ENCODE results near the gene CAMKK1.

CAMKK1 gene

GRCh38 chr17:3893003-3893719, at the start of gene CAMKK1:
CAMKK1 (minus strand) TSS chr17:3893053; CDS start chr17:3885687, 7,366 bp downstream.
- DNase-seq (ENCODE audit: low read depth), result no peak

DNA sequence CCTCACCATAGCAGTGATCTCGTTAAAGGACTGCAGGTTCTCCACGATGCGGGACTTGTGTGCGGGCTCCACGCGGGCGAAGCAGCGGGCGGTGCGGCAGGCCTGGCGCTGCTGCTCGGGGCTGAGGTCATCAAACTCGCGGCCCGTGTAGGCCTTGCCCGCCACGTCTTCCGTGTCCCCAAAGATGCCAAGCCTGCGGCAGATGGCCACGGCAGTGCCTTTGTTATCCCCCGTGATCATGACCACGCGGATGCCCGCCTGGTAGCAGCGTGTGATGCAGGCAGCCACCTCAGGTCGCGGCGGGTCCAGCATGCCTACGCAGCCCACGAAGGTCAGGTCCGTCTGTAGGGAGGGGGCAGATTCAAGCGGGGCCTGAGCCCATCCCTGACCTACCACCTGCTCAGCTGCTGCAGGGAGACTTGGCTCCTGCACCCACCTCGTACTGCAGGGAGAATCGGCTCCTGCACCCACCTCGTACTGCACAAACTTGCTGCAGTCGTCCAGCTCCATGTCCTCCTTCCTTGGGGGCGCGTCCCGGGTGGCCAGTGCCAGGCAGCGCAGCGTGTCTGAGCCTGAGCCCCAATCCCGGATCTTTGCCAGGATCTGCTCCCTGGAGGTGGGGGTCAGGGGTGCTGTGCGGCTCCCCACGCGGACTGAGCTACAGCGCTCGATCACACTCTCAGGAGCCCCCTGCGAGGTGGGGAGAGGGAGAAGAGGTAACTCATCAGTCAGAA, 48.3 kb upstream of the CAMKK1 start:
- DNase-seq (ENCODE audit: low read depth), result no peak

DNA sequence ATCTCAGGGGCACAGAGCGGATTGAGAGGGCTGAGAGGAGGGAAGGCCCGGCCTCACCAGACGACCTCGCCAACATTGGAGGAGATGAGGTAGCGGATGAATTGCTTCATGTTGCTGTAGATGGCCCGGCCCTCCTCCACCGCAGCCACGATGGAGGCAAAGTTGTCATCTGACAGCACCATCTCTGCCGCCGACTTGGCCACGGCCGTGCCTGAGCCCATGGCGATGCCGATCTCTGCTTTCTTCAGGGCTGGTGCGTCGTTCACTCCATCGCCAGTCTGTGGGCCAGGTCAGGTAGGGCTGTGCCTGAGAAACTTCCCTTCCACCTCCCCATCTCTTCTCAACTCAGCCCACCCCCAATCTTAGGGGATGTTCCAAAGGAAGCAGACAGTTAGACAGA, 44.5 kb upstream of the CAMKK1 start:
- no peak for DNase-seq (ENCODE audit: low read depth)

DNA sequence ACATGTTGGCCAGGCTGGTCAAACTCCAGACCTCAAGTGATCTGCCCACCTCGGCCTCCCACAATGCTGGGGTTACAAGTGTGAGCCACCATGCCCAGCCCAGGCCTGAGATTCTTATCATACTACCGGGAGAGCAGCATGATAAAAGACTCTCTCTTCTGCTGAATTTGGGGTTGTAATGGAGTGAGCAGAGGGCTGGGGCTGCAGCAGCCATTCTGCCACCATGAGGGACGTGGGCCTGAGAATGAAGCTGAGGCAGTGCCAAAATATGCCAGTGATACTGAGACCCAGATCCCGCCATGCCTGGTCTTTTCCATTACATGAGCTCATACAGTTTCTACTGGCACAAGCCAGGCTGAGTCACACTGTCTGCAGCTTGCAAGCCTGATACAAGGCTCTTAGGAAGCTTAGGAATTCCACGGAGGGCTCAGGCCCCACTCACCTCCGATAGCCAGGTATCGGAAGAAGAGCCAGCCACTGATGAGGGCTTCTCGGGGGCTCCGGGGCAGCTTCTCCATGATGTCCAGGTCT, 43.0 kb upstream of the CAMKK1 start:
- DNase-seq (ENCODE audit: low read depth), result no peak

GRCh38 chr17:3935140-3935542, 42.3 kb upstream of the CAMKK1 start:
- no peak for DNase-seq (ENCODE audit: low read depth)

DNA sequence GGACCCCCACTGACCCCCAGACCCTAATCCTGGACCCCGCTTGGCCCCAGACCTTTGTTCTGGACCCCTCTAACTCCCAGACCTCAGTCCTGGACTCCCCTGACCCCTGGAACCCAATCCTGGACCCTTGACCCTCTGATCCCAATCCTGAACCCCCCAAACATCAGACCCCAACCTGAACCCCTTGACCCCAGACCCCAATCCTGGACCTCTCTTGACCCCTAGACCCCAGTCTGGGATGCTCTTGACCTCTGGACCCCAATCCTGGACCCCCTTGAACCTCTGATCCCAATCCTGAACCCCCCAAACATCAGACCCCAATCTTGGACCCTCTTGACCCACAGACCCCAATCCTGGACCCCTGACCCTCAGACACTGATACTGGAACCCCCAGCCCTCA, 36.9 kb upstream of the CAMKK1 start:
- DNase-seq (ENCODE audit: low read depth), result no peak

GRCh38 chr17:3929181-3929580, 36.3 kb upstream of the CAMKK1 start:
- DNase-seq (ENCODE audit: low read depth), result no peak

- DNase-seq (ENCODE audit: low read depth), result no peak
These were observed 35.6 kb upstream of the CAMKK1 start for GRCh38 chr17:3928406-3928805.

- no peak for DNase-seq (ENCODE audit: low read depth)
These were observed 34.9 kb upstream of the CAMKK1 start for GRCh38 chr17:3927628-3928340.

DNA sequence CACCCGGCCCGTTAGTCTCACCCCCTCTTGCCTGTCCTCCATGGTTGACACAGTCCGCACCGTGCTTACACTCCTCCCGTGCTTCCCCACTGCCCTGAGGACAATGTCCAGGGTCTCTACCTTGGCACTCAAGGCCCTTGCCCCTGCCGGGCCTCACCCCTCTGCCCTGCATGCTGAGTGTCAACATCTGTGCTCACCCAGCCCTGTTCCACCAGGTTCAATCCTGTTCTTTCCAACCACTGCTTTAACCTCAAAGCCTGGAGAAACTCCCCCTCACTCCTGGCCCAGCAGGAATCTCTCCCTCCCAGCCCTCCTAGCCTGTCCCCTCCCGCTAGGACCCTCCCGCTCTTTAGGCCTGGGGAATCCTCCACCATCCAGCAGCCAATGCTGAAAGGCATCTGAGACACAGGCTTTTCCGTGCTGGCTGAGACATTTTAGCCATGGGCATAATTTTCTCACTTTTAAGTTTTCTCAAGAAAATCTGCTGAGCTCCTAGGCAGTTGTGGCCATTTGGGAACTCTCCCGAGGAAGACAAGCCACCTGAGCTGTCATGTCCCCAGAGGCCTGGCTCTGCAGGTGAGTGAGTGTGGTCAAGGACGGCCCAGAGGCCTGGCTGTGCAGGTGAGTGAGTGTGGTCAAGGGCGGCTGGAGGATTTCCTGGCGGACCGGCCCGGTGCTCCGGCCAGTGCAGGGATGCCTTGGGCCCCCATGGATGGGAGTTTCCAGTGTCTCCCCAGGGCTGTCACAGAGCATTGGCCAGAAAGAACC, 34.2 kb upstream of the CAMKK1 start:
- DNase-seq (ENCODE audit: low read depth), result no peak

DNA sequence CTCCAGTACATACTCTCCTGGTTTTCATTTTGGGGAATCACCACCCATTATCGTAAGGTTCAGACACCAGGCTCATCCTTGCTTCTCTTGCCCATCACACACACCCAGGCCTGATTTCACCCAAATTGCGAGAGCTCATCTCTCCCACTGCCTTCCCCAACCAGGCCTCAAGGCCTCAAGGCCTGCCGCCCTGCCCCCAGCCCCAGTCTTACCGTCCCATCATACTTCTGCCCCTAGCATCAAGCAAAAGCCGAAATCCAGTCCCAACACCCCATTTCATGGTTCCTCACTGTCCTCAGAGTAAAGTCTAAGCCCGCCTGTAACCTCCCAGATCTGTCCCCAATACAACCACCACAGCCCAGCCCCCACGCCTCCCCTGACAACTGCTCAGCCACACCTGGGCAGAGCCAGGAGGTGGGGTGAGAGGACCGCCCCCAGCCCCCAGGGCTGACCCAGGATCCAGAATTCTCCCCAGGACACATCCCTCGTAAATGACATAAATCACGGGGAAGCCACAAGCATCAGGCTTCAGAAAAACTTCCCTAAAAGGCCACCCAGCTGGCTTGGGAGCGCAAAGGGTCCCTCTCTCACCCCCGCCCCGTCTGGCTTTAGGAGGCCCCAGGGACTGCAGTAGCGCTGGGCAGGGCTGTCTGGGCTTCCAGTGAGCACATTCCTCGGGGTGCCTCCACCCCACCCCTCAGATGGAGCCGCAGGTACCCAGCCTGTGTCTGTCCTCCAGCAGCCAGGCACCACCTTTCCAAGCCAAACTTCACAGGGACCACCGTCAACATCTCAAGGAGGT, 33.0 kb upstream of the CAMKK1 start:
- no peak for DNase-seq (ENCODE audit: low read depth)

DNA sequence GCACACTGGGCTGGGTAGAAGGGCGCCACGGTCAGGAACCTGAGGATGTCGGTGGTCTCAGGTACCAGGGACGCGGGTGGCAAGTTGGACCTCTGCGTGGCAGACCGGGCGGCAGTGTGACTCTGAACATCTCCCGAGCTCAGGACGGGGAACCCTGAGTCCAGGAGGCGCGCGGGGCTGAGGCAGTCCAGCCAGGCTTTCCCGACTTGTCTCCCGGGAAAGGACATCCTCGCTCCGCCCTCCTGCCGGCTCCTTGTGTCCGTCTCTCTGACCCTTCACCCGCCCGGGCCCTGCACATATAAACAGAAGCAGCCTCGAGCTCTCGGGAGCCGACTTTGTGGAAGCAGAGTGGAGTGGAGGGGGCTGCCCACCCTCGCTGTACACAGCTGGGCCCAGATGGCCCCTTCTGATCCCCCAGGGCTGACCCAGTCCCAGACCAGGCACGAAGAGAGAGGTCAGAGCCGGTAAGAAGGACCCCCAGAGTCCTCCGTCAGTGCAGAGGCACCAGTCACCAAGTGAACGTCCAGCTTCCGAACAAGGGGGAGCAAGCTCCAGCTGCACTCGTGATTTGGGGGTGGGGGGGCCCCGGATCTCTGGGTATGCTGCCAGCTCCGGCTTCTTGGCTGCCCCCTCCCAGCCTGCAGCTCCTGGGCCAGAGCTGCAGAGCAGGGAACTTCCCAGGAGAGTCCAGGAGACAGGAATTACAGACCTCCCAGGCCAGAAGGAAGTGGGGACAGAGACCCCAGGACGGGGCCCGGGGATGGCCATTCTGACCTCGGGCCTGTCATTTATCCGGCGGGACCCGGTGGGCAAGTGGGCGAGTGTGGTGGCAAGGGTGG, 31.9 kb upstream of the CAMKK1 start:
- DNase-seq (ENCODE audit: low read depth), result no peak

- no peak for DNase-seq (ENCODE audit: low read depth)
These were observed 30.8 kb upstream of the CAMKK1 start for GRCh38 chr17:3923466-3924190.

DNA sequence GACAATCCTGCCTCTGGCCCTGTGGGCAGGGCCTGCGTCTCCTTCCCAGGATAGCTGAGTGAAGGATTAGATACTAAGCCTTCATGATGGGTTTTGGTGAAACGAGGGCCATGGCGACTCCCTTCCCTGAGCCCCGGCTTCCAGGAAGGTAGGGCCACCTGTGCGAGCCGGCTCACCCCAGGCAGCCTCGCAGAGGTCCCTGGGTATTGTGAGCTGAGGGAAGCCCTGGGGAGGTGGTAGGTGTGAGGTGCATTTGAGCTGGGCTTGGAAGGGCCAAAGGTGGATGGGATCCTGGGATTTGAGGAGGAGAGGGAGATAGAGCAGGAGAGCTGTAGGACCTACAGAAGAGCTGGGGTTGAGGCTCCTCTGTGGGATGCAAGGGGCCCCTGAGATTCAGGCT, 29.9 kb upstream of the CAMKK1 start:
- DNase-seq (ENCODE audit: low read depth), result no peak

GRCh38 chr17:3921502-3922319, 28.9 kb upstream of the CAMKK1 start:
- DNase-seq (ENCODE audit: low read depth), result no peak

DNA sequence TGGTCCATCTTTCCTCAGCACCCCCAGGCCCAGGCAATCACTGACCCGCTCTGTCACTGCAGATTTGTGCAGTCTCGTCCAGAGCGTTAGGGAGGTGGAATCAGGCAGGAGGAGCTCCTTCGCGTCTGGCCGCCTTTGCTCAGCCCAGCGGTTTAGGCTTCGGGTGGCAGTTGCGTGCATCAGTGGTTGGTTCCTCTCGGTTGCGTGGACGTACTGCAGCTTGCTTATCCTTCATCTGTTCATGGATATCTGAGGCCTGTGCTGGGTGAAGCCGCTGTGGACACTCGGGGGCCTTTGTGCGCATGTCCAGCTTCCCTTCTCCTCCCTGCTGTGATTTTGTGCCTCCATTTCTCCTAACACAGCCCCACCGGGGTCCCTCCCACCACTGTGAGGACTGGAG, 28.2 kb upstream of the CAMKK1 start:
- no peak for DNase-seq (ENCODE audit: low read depth)

- no peak for DNase-seq (ENCODE audit: low read depth)
These were observed 26.3 kb upstream of the CAMKK1 start for GRCh38 chr17:3919123-3919624.

GRCh38 chr17:3918372-3919122, 25.7 kb upstream of the CAMKK1 start:
- no peak for DNase-seq (ENCODE audit: low read depth)
